Measurements from ENCODE around the gene ASPG. TPM values are rescaled to one million over a fixed set of nuclear protein-coding genes. Genes with fewer than 3 reads are reported as not detected.

Gene ASPG
- total RNA-seq, 1 experiment from 2014 or later, result not detected

GRCh38 chr14:104094709-104095425, 9.4 kb downstream of the ASPG start:
- no peaks in the 10 kb centered on the region for H3K9me3 ChIP-seq (ENCODE audit: low read length)
- no peak overlapping the region for H3K27ac ChIP-seq (ENCODE audit: low read length)
- no peak overlapping the region for H3K4me3 ChIP-seq (ENCODE audit: low read length)
- H2AFZ ChIP-seq (ENCODE audit: low read length), result no peak overlapping the region
- no peaks in the 10 kb centered on the region for H3K79me2 ChIP-seq (ENCODE audit: low read length)
- no peak overlapping the region for H3K4me2 ChIP-seq (ENCODE audit: low read depth, low read length, poor library complexity, severe bottlenecking)
- peaks cover 7% of the 10 kb centered on the region; the same call in 1 of the 2 replicates for H4K20me1 ChIP-seq (ENCODE audit: insufficient read depth, low read depth, low read length)
- peak; percentile 85 for DNase-seq
- H3K9me2 ChIP-seq (replicated peaks; ENCODE audit: insufficient read depth, low read length), result no peaks in the 10 kb centered on the region
- no peaks in the 10 kb centered on the region for H3K36me3 ChIP-seq (ENCODE audit: insufficient read depth, low read length)
- no peaks in the 10 kb centered on the region for H3K27me3 ChIP-seq (ENCODE audit: low read length)
- H3K9ac ChIP-seq (ENCODE audit: low read length), result no peak overlapping the region
- peaks cover 4% of the 10 kb centered on the region for H3K4me1 ChIP-seq (ENCODE audit: low read length)

GRCh38 chr14:104095426-104096310, 10.2 kb downstream of the ASPG start:
- DNase-seq, result no peak
- H3K9me3 ChIP-seq (ENCODE audit: low read length), result no peaks in the 10 kb centered on the region
- H3K9ac ChIP-seq (ENCODE audit: low read length), result no peak overlapping the region
- no peaks in the 10 kb centered on the region for H3K36me3 ChIP-seq (ENCODE audit: insufficient read depth, low read length)
- no peak overlapping the region for H3K4me2 ChIP-seq (ENCODE audit: low read depth, low read length, poor library complexity, severe bottlenecking)
- H3K4me3 ChIP-seq (ENCODE audit: low read length), result no peak overlapping the region
- peaks cover 4% of the 10 kb centered on the region for H3K4me1 ChIP-seq (ENCODE audit: low read length)
- peaks cover 8% of the 10 kb centered on the region; the same call in 1 of the 2 replicates for H4K20me1 ChIP-seq (ENCODE audit: insufficient read depth, low read depth, low read length)
- H2AFZ ChIP-seq (ENCODE audit: low read length), result no peak overlapping the region
- H3K79me2 ChIP-seq (ENCODE audit: low read length), result no peaks in the 10 kb centered on the region
- no peaks in the 10 kb centered on the region for H3K27me3 ChIP-seq (ENCODE audit: low read length)
- H3K9me2 ChIP-seq (replicated peaks; ENCODE audit: insufficient read depth, low read length), result no peaks in the 10 kb centered on the region
- H3K27ac ChIP-seq (ENCODE audit: low read length), result no peak overlapping the region

GRCh38 chr14:104096318-104096717, 10.8 kb downstream of the ASPG start:
- Histone ChIP-seq H3K27ac (ENCODE audit: low read length) (no peak overlapping the region), H3K36me3 (ENCODE audit: insufficient read depth, low read length) (no peaks in the 10 kb centered on the region), H3K4me3 (ENCODE audit: low read length) (no peak overlapping the region), H2AFZ (ENCODE audit: low read length) (no peak overlapping the region), H3K9ac (ENCODE audit: low read length) (no peak overlapping the region), H3K9me3 (ENCODE audit: low read length) (no peaks in the 10 kb centered on the region), H4K20me1 (ENCODE audit: insufficient read depth, low read depth, low read length) (peaks cover 8% of the 10 kb centered on the region; the same call in 1 of the 2 replicates), H3K9me2 (replicated peaks; ENCODE audit: insufficient read depth, low read length) (no peaks in the 10 kb centered on the region), H3K4me1 (ENCODE audit: low read length) (peaks cover 4% of the 10 kb centered on the region), H3K27me3 (ENCODE audit: low read length) (no peaks in the 10 kb centered on the region), H3K79me2 (ENCODE audit: low read length) (no peaks in the 10 kb centered on the region), H3K4me2 (ENCODE audit: low read depth, low read length, poor library complexity, severe bottlenecking) (no peak overlapping the region)
- no peak for DNase-seq

- no peak overlapping the region for H3K4me3 ChIP-seq (ENCODE audit: low read length)
- H3K4me2 ChIP-seq (ENCODE audit: low read depth, low read length, poor library complexity, severe bottlenecking), result no peak overlapping the region
- no peaks in the 10 kb centered on the region for H3K27me3 ChIP-seq (ENCODE audit: low read length)
- DNase-seq, result peak; percentile 73
- no peak overlapping the region for H2AFZ ChIP-seq (ENCODE audit: low read length)
- no peaks in the 10 kb centered on the region for H3K36me3 ChIP-seq (ENCODE audit: insufficient read depth, low read length)
- H4K20me1 ChIP-seq (ENCODE audit: insufficient read depth, low read depth, low read length), result peaks cover 8% of the 10 kb centered on the region; the same call in 1 of the 2 replicates
- H3K9ac ChIP-seq (ENCODE audit: low read length), result no peak overlapping the region
- no peaks in the 10 kb centered on the region for H3K9me2 ChIP-seq (replicated peaks; ENCODE audit: insufficient read depth, low read length)
- no peaks in the 10 kb centered on the region for H3K79me2 ChIP-seq (ENCODE audit: low read length)
- peaks cover 4% of the 10 kb centered on the region for H3K4me1 ChIP-seq (ENCODE audit: low read length)
- no peaks in the 10 kb centered on the region for H3K9me3 ChIP-seq (ENCODE audit: low read length)
- H3K27ac ChIP-seq (ENCODE audit: low read length), result no peak overlapping the region
Measured at GRCh38 chr14:104096751-104097700, 11.5 kb downstream of the ASPG start.

- no peak overlapping the region for H3K4me2 ChIP-seq (ENCODE audit: low read depth, low read length, poor library complexity, severe bottlenecking)
- H3K4me3 ChIP-seq (ENCODE audit: low read length), result no peak overlapping the region
- no peak overlapping the region for H3K9ac ChIP-seq (ENCODE audit: low read length)
- no peaks in the 10 kb centered on the region for H3K27me3 ChIP-seq (ENCODE audit: low read length)
- no peak overlapping the region for H2AFZ ChIP-seq (ENCODE audit: low read length)
- H3K27ac ChIP-seq (ENCODE audit: low read length), result no peak overlapping the region
- no peaks in the 10 kb centered on the region for H3K9me3 ChIP-seq (ENCODE audit: low read length)
- peaks cover 4% of the 10 kb centered on the region for H3K4me1 ChIP-seq (ENCODE audit: low read length)
- no peaks in the 10 kb centered on the region for H3K79me2 ChIP-seq (ENCODE audit: low read length)
- DNase-seq, result no peak
- no peaks in the 10 kb centered on the region for H3K36me3 ChIP-seq (ENCODE audit: insufficient read depth, low read length)
- H3K9me2 ChIP-seq (replicated peaks; ENCODE audit: insufficient read depth, low read length), result no peaks in the 10 kb centered on the region
- peaks cover 8% of the 10 kb centered on the region; the same call in 1 of the 2 replicates for H4K20me1 ChIP-seq (ENCODE audit: insufficient read depth, low read depth, low read length)
Measured at GRCh38 chr14:104098272-104099095, 13.0 kb downstream of the ASPG start.

GRCh38 chr14:104099096-104100041, 13.9 kb downstream of the ASPG start:
- no peaks in the 10 kb centered on the region for H3K79me2 ChIP-seq (ENCODE audit: low read length)
- no peak for DNase-seq
- peaks cover 8% of the 10 kb centered on the region; the same call in 1 of the 2 replicates for H4K20me1 ChIP-seq (ENCODE audit: insufficient read depth, low read depth, low read length)
- no peak overlapping the region for H2AFZ ChIP-seq (ENCODE audit: low read length)
- H3K4me1 ChIP-seq (ENCODE audit: low read length), result peaks cover 4% of the 10 kb centered on the region
- no peaks in the 10 kb centered on the region for H3K36me3 ChIP-seq (ENCODE audit: insufficient read depth, low read length)
- H3K9ac ChIP-seq (ENCODE audit: low read length), result no peak overlapping the region
- H3K27me3 ChIP-seq (ENCODE audit: low read length), result no peaks in the 10 kb centered on the region
- H3K4me3 ChIP-seq (ENCODE audit: low read length), result no peak overlapping the region
- no peaks in the 10 kb centered on the region for H3K9me2 ChIP-seq (replicated peaks; ENCODE audit: insufficient read depth, low read length)
- no peak overlapping the region for H3K4me2 ChIP-seq (ENCODE audit: low read depth, low read length, poor library complexity, severe bottlenecking)
- no peaks in the 10 kb centered on the region for H3K9me3 ChIP-seq (ENCODE audit: low read length)
- H3K27ac ChIP-seq (ENCODE audit: low read length), result no peak overlapping the region
